ENCODE measurements around the gene DNASE1.
A peak's percentile ranks its signal among the peaks of the same experiment; 100 is the strongest.
"Not testable (repeated sequence)": the region's sequence is repeated elsewhere in the genome, so short reads cannot be mapped to it uniquely, and the experiment has no call there.

DNASE1 gene

DNA sequence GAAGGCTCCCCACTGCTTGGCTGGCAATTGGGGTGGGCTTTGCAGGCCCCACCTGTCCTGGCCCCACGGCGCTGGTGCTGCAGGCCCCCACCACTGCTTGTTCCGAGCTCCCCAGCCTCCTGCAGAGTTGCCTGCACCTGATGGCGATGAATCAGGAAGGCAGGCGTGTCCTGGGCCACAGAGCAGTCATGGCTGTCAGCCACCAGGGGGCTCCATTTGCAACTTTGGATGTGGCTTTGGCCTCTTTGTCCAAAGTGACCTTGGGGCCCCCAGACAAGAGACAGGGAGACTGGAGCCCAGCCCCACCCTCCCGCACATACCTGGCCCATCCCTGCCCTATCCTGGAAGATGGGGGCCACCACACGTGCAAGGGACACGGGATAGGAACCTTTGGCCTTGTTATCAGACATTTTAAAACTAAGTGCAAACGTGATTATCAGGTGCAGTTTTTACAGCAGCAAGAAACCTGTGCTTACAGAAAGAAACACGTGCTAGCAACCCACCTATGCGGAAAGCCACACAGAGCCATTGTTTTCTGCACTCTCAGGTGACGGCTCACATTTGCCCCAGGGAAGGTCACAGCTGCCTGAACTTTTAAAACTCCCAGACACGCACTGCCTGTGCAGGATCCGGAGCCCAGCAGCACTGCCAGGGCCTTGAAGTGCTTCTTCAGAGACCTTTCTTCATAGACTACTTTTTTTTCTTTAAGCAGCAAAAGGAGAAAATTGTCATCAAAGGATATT lies at the start of gene DNASE1:
TSS of gene DNASE1 (plus strand) at position 443 of the 743 bp plus-strand sequence. CDS start 683 bp downstream, outside the sequence.
- H3K27ac ChIP-seq (ENCODE audit: low read length), result no peak within 1 kb of the TSS
- no peaks in the 10 kb centered on the region for H3K4me1 ChIP-seq (ENCODE audit: control insufficient read depth, insufficient read depth, low read length)
- no peaks in the 10 kb centered on the region for H3K9me3 ChIP-seq (ENCODE audit: control insufficient read depth in 2 of 2, low read length in 2 of 2)
- H3K27me3 ChIP-seq (ENCODE audit: control insufficient read depth in 1 of 2, insufficient read depth in 2 of 2, low read length in 2 of 2), result no peaks in the 10 kb centered on the region
- H3K36me3 ChIP-seq (ENCODE audit: control insufficient read depth in 2 of 2, insufficient read depth in 2 of 2, low read length in 2 of 2), result peaks cover 23 to 34% of the 10 kb centered on the region in 2 donors
- no peak within 1 kb of the TSS for H3K9ac ChIP-seq (ENCODE audit: low read length in 2 of 2)
- no peak within 1 kb of the TSS for H3K4me3 ChIP-seq (ENCODE audit: low read length in 2 of 2)

- Histone ChIP-seq H3K36me3 (ENCODE audit: control insufficient read depth in 2 of 2, insufficient read depth in 2 of 2, low read length in 2 of 2) (peaks cover 4 to 13% of the 10 kb centered on the region in 2 donors), H3K27me3 (ENCODE audit: control insufficient read depth in 1 of 2, insufficient read depth in 2 of 2, low read length in 2 of 2) (no peaks in the 10 kb centered on the region), H3K4me3 (ENCODE audit: low read length in 2 of 2) (no peak overlapping the region), H3K27ac (ENCODE audit: low read length) (no peak overlapping the region), H3K9ac (ENCODE audit: low read length in 2 of 2) (no peak overlapping the region), H3K9me3 (ENCODE audit: control insufficient read depth in 2 of 2, low read length in 2 of 2) (no peaks in the 10 kb centered on the region), H3K4me1 (ENCODE audit: control insufficient read depth, insufficient read depth, low read length) (peaks cover 11% of the 10 kb centered on the region)
Observed at GRCh38 chr16:3606441-3606840, 48.0 kb upstream of the DNASE1 start.

DNA sequence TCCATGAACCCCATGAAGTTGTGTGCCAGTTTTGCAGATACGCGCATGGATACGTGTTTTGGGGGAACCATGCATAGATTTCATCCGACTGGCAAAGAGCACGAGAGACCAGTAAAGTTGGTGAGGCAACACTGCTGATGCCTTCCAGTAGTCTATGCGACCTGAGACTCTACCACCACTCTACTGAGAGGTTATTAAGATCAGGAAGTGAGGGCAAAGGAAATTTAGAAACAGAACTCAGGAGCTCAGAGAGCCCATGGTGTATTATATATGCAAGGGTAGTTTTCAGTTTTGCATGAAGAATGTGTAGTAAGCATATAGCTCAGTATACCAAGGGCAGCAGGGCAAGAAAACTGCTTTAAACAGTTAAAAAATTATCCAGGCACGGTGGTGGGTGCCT lies 47.3 kb upstream of the DNASE1 start:
- Histone ChIP-seq H3K27me3 (ENCODE audit: control insufficient read depth in 1 of 2, insufficient read depth in 2 of 2, low read length in 2 of 2) (no peaks in the 10 kb centered on the region), H3K36me3 (ENCODE audit: control insufficient read depth in 2 of 2, insufficient read depth in 2 of 2, low read length in 2 of 2) (peaks cover 2 to 6% of the 10 kb centered on the region in 2 donors), H3K9ac (ENCODE audit: low read length in 2 of 2) (no peak overlapping the region), H3K4me3 (ENCODE audit: low read length in 2 of 2) (no peak overlapping the region), H3K4me1 (ENCODE audit: control insufficient read depth, insufficient read depth, low read length) (peaks cover 11% of the 10 kb centered on the region), H3K9me3 (ENCODE audit: control insufficient read depth in 2 of 2, low read length in 2 of 2) (no peaks in the 10 kb centered on the region), H3K27ac (ENCODE audit: low read length) (no peak overlapping the region)

DNA sequence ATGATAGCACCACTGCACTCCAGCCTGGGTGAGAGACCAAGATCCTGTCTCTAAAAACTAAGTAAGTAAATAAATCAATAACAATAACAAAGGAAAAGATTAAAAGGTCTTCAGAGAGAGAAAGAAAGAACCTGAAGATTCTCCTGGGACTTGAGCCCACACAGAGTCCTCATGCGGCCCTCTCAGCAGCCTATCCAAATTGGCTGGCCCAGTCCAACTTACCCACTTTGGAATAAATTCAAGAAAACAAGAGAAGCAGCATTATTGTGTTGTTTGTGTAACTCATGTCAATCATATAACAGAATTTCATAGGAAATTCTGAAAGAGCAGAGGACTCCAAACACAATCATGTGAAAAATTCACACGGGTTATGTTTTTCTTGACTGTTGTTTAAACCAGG lies 46.9 kb upstream of the DNASE1 start:
- peaks cover 14% of the 10 kb centered on the region for H3K4me1 ChIP-seq (ENCODE audit: control insufficient read depth, insufficient read depth, low read length)
- no peak overlapping the region for H3K27ac ChIP-seq (ENCODE audit: low read length)
- peaks cover 0 to 2% of the 10 kb centered on the region in 2 donors for H3K36me3 ChIP-seq (ENCODE audit: control insufficient read depth in 2 of 2, insufficient read depth in 2 of 2, low read length in 2 of 2)
- H3K27me3 ChIP-seq (ENCODE audit: control insufficient read depth in 1 of 2, insufficient read depth in 2 of 2, low read length in 2 of 2), result no peaks in the 10 kb centered on the region
- H3K9me3 ChIP-seq (ENCODE audit: control insufficient read depth in 2 of 2, low read length in 2 of 2), result no peaks in the 10 kb centered on the region
- no peak overlapping the region for H3K4me3 ChIP-seq (ENCODE audit: low read length in 2 of 2)
- H3K9ac ChIP-seq (ENCODE audit: low read length in 2 of 2), result no peak overlapping the region

DNA sequence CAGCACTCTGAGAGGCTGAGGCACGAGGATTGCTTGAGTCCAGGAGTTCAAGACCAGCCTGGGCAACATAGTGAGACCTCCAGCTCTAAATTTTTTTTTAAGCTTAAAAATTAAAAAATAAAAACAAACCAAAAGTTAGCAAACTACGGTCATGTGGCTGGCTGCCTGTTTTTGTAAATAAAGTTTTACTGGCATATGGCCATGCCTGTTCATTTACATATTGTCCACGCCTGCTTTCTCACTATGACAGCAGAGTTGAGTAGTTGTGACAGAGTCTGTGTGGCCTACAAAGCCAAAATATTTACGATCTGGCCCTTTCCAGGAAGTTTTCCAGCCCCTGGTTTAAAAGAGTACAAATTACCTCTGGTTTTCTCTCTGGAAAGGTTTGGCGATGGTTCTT lies 46.4 kb upstream of the DNASE1 start:
- no peak overlapping the region for H3K4me3 ChIP-seq (ENCODE audit: low read length in 2 of 2)
- H3K4me1 ChIP-seq (ENCODE audit: control insufficient read depth, insufficient read depth, low read length), result peaks cover 15% of the 10 kb centered on the region
- no peak overlapping the region for H3K9ac ChIP-seq (ENCODE audit: low read length in 2 of 2)
- H3K36me3 ChIP-seq (ENCODE audit: control insufficient read depth in 2 of 2, insufficient read depth in 2 of 2, low read length in 2 of 2), result no peaks in the 10 kb centered on the region
- no peaks in the 10 kb centered on the region for H3K9me3 ChIP-seq (ENCODE audit: control insufficient read depth in 2 of 2, low read length in 2 of 2)
- no peak overlapping the region for H3K27ac ChIP-seq (ENCODE audit: low read length)
- H3K27me3 ChIP-seq (ENCODE audit: control insufficient read depth in 1 of 2, insufficient read depth in 2 of 2, low read length in 2 of 2), result no peaks in the 10 kb centered on the region

GRCh38 chr16:3608976-3609375 lies 45.5 kb upstream of the DNASE1 start:
- not testable (repeated sequence) for H3K9me3 ChIP-seq (ENCODE audit: control insufficient read depth in 2 of 2, low read length in 2 of 2); H3K27ac ChIP-seq (ENCODE audit: low read length); H3K9ac ChIP-seq (ENCODE audit: low read length in 2 of 2); H3K27me3 ChIP-seq (ENCODE audit: control insufficient read depth in 1 of 2, insufficient read depth in 2 of 2, low read length in 2 of 2); H3K4me3 ChIP-seq (ENCODE audit: low read length in 2 of 2); H3K36me3 ChIP-seq (ENCODE audit: control insufficient read depth in 2 of 2, insufficient read depth in 2 of 2, low read length in 2 of 2)
- peaks cover 15% of the 10 kb centered on the region for H3K4me1 ChIP-seq (ENCODE audit: control insufficient read depth, insufficient read depth, low read length)

DNA sequence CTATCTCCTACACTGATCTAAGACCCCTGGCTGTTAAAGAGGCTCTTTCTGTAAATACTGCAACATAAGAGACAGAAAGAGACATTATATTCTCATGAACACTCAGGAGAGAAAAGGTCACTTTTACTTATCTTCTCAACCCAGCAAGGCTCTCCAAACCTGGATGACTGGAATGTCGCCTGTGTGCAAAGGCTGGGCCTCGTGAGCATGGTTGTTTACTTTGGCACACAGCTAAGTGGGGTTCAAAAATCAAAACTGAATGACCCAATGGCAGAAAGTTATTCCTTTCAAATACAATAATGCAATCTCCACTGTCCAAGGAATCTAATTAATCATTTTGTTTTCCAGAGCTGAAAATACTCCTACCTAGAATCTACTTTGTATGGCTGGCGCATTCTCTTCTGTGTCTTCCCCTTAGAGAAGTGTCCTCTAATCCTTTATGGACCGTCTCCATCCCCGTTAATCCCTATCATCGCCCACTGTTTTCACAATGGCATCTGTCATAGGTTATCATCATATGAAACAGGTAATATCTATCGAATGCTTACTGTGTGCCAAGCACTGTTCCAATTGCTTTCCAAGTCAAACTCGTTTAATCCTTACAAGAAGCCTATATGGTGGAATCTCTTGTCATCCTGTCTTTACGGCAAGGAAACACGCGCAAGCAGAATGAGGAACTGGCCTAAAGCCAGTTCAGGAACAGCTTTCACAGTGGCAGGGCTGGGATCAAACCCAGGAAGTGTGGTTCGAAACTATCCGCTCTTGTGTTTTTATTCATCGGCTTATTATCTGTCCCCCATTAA lies 44.4 kb upstream of the DNASE1 start:
- Histone ChIP-seq H3K4me1 (ENCODE audit: control insufficient read depth, insufficient read depth, low read length) (peaks cover 15% of the 10 kb centered on the region), H3K27me3 (ENCODE audit: control insufficient read depth in 1 of 2, insufficient read depth in 2 of 2, low read length in 2 of 2) (no peaks in the 10 kb centered on the region), H3K36me3 (ENCODE audit: control insufficient read depth in 2 of 2, insufficient read depth in 2 of 2, low read length in 2 of 2) (peaks cover 0 to under 1% of the 10 kb centered on the region in 2 donors), H3K27ac (ENCODE audit: low read length) (no peak overlapping the region), H3K4me3 (ENCODE audit: low read length in 2 of 2) (peak overlapping the region; percentile 84 to 95), H3K9me3 (ENCODE audit: control insufficient read depth in 2 of 2, low read length in 2 of 2) (no peaks in the 10 kb centered on the region), H3K9ac (ENCODE audit: low read length in 2 of 2) (peak overlapping the region in 1 of 2 donors; percentile 59)

GRCh38 chr16:3610698-3611145 lies 43.8 kb upstream of the DNASE1 start:
- Histone ChIP-seq H3K27me3 (ENCODE audit: control insufficient read depth in 1 of 2, insufficient read depth in 2 of 2, low read length in 2 of 2) (no peaks in the 10 kb centered on the region), H3K4me3 (ENCODE audit: low read length in 2 of 2) (peak overlapping the region; percentile 84 to 95), H3K36me3 (ENCODE audit: control insufficient read depth in 2 of 2, insufficient read depth in 2 of 2, low read length in 2 of 2) (peaks cover 0 to 2% of the 10 kb centered on the region in 2 donors), H3K4me1 (ENCODE audit: control insufficient read depth, insufficient read depth, low read length) (peaks cover 15% of the 10 kb centered on the region), H3K9me3 (ENCODE audit: control insufficient read depth in 2 of 2, low read length in 2 of 2) (no peaks in the 10 kb centered on the region), H3K27ac (ENCODE audit: low read length) (peak overlapping the region; percentile 73), H3K9ac (ENCODE audit: low read length in 2 of 2) (peak overlapping the region; percentile 59 to 85)

GRCh38 chr16:3611146-3611975 lies 43.1 kb upstream of the DNASE1 start, which contains the start of gene SLX4:
Gene SLX4, minus strand, starts transcription at chr16:3611606. Its CDS starts 2,642 bp downstream, at chr16:3608964.
- Histone ChIP-seq H3K9me3 (ENCODE audit: control insufficient read depth in 2 of 2, low read length in 2 of 2) (no peaks in the 10 kb centered on the region), H3K27ac (ENCODE audit: low read length) (peak within 1 kb of the TSS; percentile 73), H3K36me3 (ENCODE audit: control insufficient read depth in 2 of 2, insufficient read depth in 2 of 2, low read length in 2 of 2) (peaks cover 0 to 2% of the 10 kb centered on the region in 2 donors), H3K4me1 (ENCODE audit: control insufficient read depth, insufficient read depth, low read length) (peaks cover 15% of the 10 kb centered on the region), H3K9ac (ENCODE audit: low read length in 2 of 2) (peak within 1 kb of the TSS; percentile 77 to 87), H3K4me3 (ENCODE audit: low read length in 2 of 2) (peak within 1 kb of the TSS; percentile 84 to 95), H3K27me3 (ENCODE audit: control insufficient read depth in 1 of 2, insufficient read depth in 2 of 2, low read length in 2 of 2) (no peaks in the 10 kb centered on the region)

Data from stomach smooth muscle (tissue), 2 donors.